NCI-H510A treated with DMSO at 0.1 percent for 48 hours (cell line): ENCODE data around the gene AHCYL2.
"Not testable (repeated sequence)": the region's sequence is repeated elsewhere in the genome, so short reads cannot be mapped to it uniquely, and the experiment has no call there.

Source experiments
- DNase-seq: peaks from one replicate; lab custom pipeline; 2025; lab: John Stamatoyannopoulos, UW

The AHCYL2 gene

DNA sequence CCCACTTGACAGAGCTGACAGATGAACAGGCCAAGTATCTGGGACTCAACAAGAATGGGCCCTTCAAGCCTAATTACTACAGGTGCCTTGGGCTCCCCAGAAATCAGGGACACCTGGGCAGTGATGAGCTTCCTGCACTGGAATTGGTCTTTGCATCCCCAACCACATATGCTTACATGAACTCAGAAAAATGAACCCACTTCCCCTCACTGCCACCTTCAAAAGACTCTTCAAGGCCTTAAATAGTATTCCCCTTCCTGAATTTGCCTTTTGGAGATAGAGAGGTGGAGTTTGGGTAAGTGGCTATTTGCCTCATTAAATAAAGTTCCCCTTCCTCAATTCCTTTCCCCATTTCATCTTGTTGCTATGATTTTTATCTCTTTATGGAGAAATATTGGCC is 201.7 kb downstream of the AHCYL2 start:
- no peak for DNase-seq

GRCh38 chr7:129427526-129428045 is 202.8 kb downstream of the AHCYL2 start:
- DNase-seq, result no peak

GRCh38 chr7:129431911-129432643 is 207.2 kb downstream of the AHCYL2 start:
- DNase-seq, result no peak

DNA sequence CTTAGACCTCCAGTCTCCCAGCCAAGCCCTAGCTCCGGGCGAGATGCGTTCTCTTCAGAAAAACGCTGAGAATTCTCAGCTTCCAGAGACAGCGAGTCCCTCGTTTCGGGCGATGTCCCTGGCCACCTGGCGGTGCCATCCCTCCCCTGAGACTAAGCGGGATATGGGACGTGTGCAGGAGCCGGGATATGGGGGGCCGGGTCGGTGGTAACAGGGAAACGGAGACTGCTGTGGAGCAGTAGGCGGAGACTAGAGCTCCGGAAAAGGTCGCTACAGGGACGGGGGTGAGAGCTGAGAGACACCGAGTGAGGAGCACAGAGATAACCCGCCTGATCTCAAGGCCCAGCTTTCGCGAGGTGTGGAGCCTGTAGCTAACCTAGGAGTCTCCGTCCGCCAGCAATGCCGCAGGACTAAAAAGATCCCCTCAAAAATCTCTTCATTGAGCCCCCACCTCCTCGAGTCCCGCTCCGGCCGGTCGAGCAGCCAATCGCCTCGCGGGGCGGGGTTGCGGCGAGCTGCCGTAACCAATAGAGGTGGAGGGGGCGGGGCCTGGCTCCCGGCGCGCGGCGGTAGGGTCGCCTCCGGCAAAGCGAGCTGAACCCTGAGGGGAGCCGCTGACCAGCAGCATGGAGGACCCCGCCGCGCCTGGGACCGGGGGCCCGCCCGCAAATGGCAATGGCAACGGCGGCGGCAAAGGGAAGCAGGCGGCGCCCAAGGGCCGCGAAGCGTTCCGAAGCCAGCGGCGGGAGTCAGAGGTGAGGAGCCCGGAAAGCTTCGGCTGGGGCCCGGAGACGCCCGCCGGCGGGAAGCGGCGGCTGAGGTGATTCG is 209.2 kb downstream of the AHCYL2 start, which contains the start of gene STRIP2:
STRIP2 (plus strand) TSS at position 586 of the 828 bp plus-strand sequence; CDS start at position 627, 41 bp downstream.
- DNase-seq, result peak; percentile 73

GRCh38 chr7:129434675-129435318 is 210.0 kb downstream of the AHCYL2 start:
- DNase-seq, result no peak

DNA sequence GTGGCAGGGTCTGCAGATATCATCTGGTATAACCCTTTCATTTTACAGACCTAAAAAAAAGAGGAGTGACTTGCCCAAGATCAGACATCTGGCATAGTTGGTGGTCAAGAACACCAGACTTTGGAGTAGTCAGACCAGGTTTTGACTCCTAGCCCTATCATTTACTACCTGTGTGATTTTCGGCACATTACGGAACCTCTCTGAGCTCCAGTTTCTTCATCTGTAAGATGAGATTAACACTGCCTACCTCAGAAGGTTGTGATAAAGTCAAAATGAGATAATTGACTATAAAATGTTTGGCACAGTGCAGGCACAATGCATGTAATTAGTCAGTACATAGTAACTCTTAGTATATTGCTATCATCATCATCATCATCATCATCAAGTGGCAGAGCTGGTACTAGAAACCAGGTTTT is 210.6 kb downstream of the AHCYL2 start:
- DNase-seq, result no peak

DNA sequence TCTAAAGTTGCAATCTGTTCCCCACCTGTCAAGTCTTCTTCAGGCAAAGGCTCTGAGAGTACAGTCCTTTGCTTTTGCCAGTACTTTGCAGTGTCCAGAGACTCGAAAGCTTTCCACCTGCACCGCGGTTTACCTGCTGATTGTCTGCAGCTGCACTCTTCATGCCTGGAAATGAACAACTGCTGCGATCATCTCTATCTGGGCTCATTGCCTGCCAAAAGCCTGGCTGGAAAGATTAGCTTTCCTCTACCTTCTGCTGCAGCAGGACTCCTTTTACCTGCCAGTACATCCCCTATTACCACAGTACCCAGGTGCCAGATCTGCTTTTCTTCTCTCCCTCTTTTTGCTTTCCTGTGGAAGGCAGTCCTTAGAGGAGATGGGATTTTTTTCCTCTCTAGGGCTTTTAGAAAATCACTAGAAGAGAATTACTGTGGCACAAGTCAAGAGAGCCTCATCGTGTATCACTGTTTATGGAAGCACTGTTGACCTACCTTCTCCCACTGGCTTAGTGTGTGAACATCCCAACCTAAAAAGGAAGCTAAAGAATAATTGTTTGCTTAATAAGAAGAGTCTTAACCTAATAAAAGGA is 211.6 kb downstream of the AHCYL2 start:
- DNase-seq, result peak; percentile 29

DNA sequence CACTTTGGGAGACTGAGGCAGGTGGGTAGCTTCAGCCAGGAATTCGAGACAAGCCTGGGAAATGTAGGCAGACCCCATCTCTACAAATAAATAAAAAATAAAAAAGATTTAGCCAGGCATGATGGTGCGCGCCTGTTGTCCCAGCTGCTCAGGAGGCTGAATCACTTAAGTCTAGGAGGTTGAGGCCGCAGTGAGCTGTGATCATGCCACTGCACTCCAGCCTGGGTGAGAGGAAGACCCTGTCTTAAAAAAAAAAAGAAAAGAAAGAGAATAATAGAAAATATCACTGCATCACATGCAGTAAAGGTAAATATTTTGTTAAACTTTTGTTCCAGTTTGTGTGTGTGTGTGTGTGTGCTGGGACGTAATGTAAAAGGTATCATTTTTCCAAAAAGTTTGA is 212.4 kb downstream of the AHCYL2 start:
- DNase-seq, result no peak

- DNase-seq, result no peak
Observed at GRCh38 chr7:129438281-129438838, 213.5 kb downstream of the AHCYL2 start.

DNA sequence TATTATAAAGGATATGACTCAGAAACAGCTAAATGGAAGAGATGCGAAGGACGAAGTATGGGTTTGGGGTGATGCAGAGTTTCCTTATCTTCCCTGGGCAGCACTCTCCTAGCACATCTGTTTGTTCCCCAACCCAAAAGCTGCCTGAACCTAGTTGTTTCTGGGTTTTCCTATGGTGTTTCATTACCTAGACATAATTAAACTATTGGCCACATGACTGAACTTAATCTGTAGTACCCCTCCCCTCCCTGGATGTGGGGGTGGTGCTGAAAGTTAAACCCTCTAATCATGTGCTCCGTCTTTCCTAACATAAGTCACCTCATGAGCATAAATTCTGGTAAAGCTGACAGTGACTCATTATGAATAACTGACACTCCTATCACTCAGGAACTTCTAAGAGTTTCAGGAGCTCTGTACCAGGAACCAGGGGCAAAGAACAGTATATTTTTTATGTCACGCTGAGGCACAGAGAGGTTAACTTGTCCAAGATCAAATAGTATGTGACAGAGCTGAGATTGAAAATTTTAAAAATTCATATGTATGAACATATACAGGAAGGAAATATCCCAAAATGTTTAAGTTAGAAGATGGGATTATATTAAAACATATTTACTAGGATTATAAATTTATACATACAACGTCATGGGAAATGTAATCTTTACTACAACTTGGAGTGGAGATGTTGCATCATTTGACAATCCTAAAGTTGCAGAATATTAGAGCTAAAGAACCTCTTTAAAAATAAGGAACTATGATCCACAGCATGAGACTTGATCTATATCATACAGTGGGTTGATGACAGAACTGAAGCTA is 214.2 kb downstream of the AHCYL2 start:
- DNase-seq, result no peak

DNA sequence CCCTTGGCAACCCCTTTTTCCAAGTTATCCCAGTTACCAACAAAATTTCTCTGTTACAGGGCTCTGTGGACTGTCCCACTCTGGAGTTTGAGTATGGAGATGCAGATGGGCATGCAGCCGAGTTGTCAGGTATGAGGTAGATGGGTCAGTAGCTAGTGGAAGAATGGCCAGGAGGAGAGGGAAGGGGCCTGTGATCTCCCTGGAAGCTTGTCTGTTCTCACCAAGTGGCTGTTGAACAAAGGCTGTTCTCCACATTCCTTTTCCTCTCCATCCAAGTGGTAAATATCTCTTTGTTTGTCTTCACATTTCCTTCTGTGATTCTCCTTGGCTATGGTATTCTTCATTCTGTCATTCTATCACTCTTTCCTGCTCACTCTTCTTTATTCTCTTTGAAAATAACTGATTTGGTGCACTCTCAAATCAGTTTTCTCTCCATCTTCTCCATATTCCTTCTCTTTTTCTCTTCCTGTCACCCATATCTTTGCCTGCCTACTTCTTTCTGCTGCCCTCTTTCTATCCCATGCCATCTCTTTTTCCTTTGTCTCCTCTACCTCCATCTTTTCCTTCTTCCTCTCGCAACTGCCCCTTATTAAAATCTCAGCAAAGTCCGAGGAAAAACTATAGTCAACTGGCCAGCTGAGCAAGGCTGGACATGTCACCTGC is 215.3 kb downstream of the AHCYL2 start:
- no peak for DNase-seq

GRCh38 chr7:129443612-129444011 is 218.8 kb downstream of the AHCYL2 start:
- no peak for DNase-seq

GRCh38 chr7:129444776-129445175 is 219.9 kb downstream of the AHCYL2 start:
- not testable (repeated sequence) for DNase-seq

- DNase-seq, result not testable (repeated sequence)
Observed at GRCh38 chr7:129446925-129447324, 222.1 kb downstream of the AHCYL2 start.

GRCh38 chr7:129447445-129447844 is 222.6 kb downstream of the AHCYL2 start:
- not testable (repeated sequence) for DNase-seq

- not testable (repeated sequence) for DNase-seq
Observed at GRCh38 chr7:129448608-129449007, 223.8 kb downstream of the AHCYL2 start.

- no peak for DNase-seq
Observed at GRCh38 chr7:129450295-129450694, 225.5 kb downstream of the AHCYL2 start.

DNA sequence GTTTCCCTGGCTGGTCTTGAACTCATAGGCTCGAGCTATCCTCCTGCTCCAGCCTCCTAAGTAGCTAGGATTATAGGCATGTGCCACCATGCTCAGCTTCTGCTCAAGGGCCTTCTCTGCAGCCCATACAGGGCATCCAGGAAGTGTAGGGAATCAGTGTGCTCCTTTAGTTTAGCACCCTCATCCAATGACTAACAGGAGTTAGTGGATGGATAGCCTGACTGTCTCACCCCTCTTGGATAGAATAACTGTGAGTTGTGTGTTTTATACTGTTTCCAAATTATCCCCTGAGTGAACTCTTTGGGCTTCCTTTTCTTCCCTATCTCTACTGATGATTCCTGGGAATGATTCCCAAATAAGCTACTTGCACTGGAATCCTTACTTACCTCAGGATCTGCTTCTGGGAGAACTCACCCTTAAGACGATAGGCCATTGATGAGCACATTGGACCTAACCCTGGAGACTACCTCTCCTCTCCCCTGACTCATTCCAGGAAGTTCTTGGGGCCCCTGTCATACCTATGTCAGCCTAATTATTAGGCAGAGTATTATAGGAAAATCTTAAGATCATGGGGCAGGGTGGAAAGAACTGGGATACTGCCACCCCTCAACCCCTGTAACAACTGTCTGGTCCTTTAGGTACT is 227.9 kb downstream of the AHCYL2 start:
- DNase-seq, result no peak

- no peak for DNase-seq
Observed at GRCh38 chr7:129453510-129454248, 228.8 kb downstream of the AHCYL2 start.
